GM21526 (cell line): ENCODE data around the gene LCN2.
"Not testable (repeated sequence)": the region's sequence is repeated elsewhere in the genome, so short reads cannot be mapped to it uniquely, and the experiment has no call there.

Source experiments
- ATAC-seq: cut with Tn5 transposase; IDR thresholded peaks from one replicate; pipeline ENCODE4 v1.9.1; 2021; ENCODE audit warnings: moderate library complexity; ENCODE audit not compliant: unreplicated experiment, low FRiP score

LCN2 gene

DNA sequence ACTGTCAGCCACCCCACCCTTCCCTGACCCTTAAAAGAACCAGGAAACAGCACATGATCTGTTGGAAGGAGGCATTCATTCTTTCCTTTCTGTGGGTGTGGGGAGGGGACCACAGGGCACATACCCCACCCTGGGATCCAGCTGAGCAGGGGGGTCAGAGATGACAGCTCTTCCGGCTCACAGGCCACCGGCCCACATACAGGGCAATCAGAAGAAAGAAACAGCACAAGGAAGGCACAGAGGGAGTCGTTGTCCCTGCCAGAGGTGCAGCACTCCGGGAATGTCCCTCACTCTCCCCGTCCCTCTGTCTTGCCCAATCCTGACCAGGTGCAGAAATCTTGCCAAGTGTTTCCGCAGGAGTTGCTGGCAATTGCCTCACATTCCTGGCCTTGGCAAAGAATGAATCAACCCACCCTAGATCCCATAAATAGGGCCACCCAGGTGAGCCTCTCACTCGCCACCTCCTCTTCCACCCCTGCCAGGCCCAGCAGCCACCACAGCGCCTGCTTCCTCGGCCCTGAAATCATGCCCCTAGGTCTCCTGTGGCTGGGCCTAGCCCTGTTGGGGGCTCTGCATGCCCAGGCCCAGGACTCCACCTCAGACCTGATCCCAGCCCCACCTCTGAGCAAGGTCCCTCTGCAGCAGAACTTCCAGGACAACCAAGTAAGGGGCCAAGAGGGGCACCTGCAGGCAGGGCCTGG is at the start of gene LCN2:
LCN2 (plus strand) TSS at position 453 of the 701 bp plus-strand sequence; CDS start at position 526, 73 bp downstream.
- ATAC-seq = no peak

DNA sequence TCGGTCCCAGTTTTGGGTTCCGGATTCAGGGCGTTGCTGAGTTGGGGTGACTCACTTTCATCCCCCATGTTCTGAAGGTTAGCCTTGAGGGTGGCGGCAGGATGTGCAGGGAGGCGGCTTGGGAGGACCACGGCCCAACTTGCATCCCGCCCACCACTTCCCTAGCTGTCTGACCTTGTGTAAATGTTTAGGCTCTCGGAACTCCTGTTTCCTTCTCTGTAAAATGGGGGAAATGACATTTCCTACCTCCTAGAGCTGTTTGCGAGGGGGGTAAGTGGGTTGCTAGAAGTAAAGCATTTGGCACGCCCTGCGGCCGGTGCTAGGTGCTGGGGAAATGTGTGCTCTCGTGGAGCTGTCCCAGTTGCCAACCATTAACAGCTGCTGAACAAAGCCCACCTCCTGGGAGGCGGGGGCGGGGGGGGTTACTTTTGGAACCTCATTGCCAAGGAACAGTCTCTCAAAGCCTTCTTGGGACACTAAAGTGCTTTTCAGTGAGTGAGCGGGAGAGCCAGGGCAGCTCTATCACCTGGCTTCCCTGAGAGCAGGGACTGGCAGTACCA is 49.2 kb upstream of the LCN2 start:
- ATAC-seq = no peak

DNA sequence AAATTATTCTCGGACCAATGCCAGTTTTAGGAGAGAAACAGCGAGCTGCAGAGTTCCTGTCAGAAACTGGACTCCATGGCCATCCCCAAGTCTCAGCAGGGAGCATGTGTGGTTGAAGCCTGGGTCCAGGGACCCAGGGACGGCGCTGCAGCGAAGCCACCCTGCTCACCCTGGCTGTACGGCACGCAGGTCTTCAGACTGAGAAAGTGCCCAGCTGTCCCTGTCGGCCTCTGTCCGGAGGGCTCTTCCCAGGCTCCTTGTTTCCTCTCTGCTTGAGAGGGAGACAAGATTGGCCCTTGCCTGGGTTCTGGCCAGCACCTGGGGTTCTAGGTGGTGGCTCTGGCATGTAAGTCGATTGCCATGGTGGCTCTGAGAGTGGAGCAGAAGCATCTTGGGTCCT is 48.7 kb upstream of the LCN2 start:
- no peak for ATAC-seq

DNA sequence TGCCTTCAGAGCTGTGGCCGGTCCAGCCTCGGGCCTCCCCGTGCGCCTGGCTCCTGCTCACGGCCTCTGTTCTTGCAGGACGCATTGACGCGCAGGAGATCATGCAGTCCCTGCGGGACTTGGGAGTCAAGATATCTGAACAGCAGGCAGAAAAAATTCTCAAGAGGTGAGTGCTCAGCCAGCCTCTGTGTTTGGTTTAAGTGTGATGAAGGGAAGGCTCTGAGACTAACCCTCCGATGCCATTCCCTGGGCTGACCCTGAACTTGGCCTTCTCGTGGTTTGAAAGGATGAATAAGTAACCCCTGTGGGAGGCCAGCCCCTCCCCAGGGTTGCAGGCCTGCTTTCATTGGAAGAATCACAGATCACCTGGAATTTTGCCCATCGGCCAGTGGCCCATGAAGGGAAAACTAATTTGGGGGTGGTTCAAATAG is 48.0 kb upstream of the LCN2 start:
- no peak for ATAC-seq

DNA sequence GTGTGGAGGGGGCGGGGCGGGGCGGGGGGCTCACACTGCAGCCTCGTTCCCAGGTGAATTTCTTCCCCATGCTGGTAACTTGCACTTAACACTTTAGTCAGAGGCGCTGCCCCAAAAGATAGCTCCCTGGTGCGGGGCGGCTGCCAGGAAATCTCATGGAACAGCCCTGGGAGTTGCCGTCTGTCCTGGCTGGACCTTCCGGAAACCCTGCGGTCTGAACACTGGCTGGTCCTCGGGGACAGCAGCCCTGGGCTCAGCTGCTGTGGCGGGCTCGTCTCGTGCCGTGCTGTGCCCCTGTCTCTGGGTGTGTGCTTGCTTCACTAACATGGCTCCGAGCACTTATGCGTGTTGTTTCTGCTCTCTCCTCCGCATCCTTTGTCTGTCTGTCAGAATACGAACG is 47.6 kb upstream of the LCN2 start:
- ATAC-seq = no peak

DNA sequence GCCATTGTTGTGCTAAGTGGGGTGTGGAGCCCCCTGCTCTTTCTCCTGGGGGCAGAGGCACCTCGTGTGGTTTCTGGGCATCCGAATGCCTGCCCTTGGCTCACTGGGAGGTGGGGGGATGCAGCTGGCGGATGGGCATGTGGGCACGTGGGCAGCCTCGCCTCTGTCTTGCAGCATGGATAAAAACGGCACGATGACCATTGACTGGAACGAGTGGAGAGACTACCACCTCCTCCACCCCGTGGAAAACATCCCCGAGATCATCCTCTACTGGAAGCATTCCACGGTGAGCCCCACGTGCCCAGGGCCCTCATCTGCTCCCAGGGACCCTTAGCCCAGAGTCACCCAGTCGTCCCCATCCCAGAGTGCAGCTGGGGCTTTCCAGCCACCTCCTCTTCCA is 47.1 kb upstream of the LCN2 start:
- no peak for ATAC-seq

DNA sequence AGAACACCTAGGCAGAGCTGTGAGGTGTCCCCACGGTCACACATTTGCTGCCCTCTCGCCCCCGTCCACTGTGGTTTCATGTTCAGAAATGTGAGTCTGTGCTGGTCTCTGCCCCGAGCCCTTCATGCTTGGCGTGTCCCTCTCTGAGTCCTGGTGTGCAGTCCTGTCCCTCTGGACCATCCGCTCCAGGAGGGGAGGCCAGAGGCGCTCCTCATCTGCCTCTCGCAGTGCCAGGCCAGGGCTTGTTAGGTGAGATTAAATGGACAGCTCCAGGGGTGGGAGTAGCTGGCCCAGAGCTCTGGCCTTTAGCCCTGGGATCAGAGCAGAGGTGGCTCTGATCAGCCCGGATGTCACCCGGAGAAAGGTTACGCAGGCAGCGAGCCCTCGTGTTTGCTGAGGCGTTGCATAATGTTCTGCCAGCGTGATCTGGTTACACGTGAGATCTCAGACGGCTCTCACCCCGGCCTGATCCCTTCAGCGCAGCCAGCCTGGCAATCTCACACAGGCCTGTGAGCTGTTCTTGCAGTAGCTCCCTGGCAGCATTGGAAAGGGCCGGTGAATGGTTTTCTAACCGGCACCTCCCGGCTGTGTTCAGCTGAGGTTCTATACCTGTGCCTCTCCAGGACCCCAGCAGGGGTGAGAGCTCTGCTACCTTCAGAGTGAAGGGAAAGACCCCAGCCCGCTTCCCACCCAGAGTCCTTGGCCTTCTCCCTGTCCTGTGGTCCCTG is 46.2 kb upstream of the LCN2 start:
- no peak for ATAC-seq

DNA sequence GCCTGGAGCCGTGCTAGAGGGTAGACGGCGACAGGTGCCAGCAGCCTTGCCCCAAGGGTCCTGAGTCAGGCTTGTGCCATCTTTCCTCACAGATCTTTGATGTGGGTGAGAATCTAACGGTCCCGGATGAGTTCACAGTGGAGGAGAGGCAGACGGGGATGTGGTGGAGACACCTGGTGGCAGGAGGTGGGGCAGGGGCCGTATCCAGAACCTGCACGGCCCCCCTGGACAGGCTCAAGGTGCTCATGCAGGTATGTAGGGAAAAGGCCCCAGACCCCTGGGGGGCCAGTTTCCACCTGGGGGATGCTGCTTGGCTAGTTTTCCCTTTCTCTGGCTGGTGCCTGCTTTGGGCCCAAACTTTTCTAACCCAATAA is 45.7 kb upstream of the LCN2 start:
- no peak for ATAC-seq

DNA sequence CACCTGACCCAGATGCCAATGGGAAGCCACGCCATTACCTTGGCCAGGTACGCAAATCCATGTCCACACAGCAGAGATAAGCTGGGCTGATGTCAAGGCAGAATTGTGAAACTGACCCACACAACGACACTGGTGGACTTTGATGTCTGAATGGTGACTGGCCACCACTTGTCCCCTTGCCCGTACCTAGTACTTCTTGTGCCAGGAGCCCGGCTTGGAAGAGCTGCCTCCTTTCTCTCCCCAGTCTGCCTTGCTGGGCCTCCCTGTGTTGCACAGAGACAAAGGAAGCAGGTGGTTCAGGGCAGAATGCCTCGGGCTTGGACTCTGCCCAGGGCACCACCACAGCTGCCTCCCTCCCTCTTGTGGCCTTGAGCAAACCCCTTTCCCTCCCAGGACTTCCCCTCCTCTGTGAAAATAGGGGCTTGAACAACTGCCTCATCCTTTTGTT is 45.1 kb upstream of the LCN2 start:
- ATAC-seq = no peak

DNA sequence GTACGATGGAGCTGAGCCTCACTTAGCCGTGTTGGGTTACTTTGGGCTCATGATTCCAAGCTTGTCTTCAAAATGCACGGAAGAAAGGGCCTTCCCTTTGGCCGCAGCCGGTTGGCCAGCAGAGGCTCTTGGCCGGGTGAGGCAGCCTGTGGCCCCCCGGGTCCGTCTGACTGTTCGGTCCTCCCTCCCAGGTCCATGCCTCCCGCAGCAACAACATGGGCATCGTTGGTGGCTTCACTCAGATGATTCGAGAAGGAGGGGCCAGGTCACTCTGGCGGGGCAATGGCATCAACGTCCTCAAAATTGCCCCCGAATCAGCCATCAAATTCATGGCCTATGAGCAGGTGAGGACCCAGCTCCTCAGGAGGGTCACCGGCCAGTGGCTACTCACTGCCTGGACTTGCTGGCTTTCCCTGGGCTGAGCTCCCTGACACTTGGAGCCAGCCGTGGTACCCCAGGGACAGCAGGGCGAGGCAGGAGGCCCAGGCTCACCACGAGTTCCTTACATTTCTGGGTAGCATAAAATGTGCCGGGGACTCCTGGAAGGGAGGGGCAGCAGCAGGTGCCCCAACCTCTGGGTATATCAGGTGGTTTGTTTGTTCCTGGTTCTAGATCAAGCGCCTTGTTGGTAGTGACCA is 43.6 kb upstream of the LCN2 start:
- no peak for ATAC-seq

DNA sequence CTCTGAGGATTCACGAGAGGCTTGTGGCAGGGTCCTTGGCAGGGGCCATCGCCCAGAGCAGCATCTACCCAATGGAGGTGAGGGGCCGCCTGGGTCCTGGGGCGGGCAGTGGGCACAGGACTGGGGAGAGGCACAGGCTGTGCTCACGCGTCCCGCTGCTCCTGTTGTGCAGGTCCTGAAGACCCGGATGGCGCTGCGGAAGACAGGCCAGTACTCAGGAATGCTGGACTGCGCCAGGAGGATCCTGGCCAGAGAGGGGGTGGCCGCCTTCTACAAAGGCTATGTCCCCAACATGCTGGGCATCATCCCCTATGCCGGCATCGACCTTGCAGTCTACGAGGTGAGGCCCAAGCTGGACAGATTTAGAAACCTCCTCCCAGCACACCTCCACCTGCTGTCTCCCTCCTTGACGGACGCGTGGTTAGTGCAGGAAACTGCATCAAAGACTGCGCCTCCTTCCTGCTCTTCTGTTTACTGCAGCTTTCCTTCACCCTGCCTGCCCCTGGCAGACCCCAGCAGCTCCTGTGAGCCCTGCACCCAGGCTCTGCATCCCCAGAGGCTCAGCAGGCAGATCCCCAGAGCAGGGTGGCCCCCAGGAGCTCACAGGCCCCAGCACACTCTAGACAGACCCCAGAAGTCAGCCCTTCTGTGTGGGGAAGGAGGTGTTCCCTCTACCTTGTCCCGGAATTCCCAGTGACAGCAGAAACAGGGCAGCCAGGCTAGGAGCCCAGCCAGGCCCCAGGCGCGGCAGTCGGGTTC is 42.9 kb upstream of the LCN2 start:
- ATAC-seq = no peak

DNA sequence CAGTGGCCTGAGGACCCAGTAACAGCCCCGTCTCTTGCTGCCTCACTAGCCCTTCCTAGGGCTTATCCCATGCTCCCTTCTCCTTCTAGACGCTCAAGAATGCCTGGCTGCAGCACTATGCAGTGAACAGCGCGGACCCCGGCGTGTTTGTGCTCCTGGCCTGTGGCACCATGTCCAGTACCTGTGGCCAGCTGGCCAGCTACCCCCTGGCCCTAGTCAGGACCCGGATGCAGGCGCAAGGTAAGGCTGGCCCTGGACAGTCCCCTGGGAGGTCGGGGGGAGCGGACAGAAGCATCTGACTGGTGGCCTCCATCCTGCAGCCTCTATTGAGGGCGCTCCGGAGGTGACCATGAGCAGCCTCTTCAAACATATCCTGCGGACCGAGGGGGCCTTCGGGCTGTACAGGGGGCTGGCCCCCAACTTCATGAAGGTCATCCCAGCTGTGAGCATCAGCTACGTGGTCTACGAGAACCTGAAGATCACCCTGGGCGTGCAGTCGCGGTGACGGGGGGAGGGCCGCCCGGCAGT is 42.2 kb upstream of the LCN2 start:
- no peak for ATAC-seq

DNA sequence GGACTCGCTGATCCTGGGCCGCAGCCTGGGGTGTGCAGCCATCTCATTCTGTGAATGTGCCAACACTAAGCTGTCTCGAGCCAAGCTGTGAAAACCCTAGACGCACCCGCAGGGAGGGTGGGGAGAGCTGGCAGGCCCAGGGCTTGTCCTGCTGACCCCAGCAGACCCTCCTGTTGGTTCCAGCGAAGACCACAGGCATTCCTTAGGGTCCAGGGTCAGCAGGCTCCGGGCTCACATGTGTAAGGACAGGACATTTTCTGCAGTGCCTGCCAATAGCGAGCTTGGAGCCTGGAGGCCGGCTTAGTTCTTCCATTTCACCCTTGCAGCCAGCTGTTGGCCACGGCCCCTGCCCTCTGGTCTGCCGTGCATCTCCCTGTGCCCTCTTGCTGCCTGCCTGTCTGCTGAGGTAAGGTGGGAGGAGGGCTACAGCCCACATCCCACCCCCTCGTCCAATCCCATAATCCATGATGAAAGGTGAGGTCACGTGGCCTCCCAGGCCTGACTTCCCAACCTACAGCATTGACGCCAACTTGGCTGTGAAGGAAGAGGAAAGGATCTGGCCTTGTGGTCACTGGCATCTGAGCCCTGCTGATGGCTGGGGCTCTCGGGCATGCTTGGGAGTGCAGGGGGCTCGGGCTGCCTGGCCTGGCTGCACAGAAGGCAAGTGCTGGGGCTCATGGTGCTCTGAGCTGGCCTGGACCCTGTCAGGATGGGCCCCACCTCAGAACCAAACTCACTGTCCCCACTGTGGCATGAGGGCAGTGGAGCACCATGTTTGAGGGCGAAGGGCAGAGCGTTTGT is 41.6 kb upstream of the LCN2 start:
- ATAC-seq = no peak

DNA sequence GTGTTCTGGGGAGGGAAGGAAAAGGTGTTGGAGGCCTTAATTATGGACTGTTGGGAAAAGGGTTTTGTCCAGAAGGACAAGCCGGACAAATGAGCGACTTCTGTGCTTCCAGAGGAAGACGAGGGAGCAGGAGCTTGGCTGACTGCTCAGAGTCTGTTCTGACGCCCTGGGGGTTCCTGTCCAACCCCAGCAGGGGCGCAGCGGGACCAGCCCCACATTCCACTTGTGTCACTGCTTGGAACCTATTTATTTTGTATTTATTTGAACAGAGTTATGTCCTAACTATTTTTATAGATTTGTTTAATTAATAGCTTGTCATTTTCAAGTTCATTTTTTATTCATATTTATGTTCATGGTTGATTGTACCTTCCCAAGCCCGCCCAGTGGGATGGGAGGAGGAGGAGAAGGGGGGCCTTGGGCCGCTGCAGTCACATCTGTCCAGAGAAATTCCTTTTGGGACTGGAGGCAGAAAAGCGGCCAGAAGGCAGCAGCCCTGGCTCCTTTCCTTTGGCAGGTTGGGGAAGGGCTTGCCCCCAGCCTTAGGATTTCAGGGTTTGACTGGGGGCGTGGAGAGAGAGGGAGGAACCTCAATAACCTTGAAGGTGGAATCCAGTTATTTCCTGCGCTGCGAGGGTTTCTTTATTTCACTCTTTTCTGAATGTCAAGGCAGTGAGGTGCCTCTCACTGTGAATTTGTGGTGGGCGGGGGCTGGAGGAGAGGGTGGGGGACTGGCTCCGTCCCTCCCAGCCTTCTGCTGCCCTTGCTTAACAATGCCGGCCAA is 40.8 kb upstream of the LCN2 start:
- no peak for ATAC-seq

DNA sequence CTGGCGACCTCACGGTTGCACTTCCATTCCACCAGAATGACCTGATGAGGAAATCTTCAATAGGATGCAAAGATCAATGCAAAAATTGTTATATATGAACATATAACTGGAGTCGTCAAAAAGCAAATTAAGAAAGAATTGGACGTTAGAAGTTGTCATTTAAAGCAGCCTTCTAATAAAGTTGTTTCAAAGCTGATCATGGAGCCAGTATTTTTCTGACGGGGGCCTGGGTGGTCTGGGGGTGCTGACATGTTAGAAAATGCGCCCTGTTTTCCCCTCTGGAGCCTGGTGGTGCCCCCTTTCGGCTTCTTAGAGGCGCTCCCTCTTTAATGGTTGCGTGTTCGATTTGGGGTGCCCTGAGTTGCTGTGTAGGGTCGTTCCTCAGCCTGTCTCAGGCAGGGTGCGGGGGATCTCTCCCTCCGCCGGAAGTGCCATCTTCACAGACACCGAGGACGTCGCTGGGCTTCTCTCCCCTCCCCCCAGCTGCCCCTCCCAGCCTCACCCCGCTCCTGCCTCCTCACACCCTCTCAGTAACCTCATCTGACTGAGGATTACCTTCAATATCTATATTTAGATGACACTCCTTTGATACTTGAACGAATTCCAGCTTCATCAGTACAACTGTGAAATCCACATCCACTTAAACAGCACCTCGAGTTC is 40.1 kb upstream of the LCN2 start:
- ATAC-seq = no peak

DNA sequence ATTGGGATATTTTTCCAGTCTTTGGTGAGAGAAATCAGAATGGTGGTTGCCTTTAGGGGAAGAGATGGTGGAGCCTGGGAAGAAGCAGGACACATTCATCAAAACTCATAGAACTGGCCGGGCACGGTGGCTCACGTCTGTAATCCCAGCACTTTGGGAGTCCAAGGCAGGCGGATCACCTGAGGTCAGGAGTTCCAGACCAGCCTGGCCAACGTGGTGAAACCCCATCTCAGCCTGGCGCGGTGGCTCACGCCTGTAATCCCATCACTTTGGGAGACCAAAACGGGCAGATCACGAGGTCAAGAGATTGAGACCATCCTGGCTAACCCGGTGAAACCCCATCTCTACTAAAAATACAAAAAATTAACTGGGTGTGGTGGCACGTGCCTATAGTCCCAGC is 37.5 kb upstream of the LCN2 start:
- ATAC-seq = not testable (repeated sequence)

DNA sequence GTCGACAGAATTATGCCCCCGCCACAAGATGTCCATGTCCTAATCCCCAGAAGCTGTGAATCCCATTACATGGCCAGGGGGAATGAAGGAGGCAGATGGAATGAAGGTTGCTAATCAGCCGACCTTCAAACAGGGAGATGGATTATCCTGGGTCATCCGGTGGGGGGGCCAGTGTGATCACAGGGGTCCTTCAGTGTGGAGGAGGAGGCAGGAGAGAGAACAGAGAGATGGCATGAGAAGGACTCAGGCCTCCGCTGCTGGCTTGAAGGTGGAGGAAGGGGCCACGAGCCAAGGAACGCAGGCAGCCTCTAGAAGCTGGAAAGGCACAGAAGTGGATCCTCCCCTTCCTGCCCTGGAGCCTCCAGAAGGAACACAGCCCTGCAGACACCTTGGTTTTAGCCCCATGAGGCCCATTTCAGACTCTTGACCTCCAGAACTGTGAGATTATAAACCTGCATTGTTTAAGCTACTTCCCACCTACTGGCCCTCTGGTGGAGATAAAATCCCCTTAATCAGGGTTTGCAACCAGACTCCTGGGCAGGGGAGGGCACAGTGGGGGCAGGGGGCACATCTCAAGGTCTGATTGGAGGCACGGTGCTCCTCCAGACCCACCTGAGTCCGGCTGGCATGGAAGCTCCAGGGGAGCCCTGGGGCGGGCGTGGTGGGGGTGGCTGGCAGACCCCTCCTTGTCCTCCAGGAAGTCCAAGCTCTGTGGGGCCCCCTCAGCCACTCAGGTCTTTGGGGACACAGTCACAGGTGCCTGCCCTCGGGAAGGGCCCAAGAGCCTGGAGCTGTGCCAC is 35.5 kb upstream of the LCN2 start:
- no peak for ATAC-seq
